Fibroblast of peridontal ligament (primary cell): ENCODE data around the gene CUL1.
A peak's percentile ranks its signal among the peaks of the same experiment; 100 is the strongest.

ENCODE experiments used
- DNase-seq: peaks from one replicate; pipeline ENCODE4 v3.0.0-alpha.2; 2010; ENCODE audit errors: extremely low read depth

The CUL1 gene

GRCh38 chr7:148804343-148805235 lies 105.9 kb downstream of the CUL1 start:
- DNase-seq: no peak

GRCh38 chr7:148806187-148806586 lies 107.5 kb downstream of the CUL1 start:
- no peak for DNase-seq

- DNase-seq: no peak
Measured at GRCh38 chr7:148807436-148807835, 108.7 kb downstream of the CUL1 start.

GRCh38 chr7:148809856-148810255 lies 111.2 kb downstream of the CUL1 start:
- no peak for DNase-seq

- no peak for DNase-seq
Measured at GRCh38 chr7:148811892-148812291, 113.2 kb downstream of the CUL1 start.

- DNase-seq: no peak
Measured at GRCh38 chr7:148813890-148814289, 115.2 kb downstream of the CUL1 start.

- no peak for DNase-seq
Measured at GRCh38 chr7:148814922-148815559, 116.3 kb downstream of the CUL1 start.

- no peak for DNase-seq
Measured at GRCh38 chr7:148815612-148816011, 116.9 kb downstream of the CUL1 start.

GRCh38 chr7:148819697-148820360 lies 121.1 kb downstream of the CUL1 start:
- peak; percentile 34 for DNase-seq

- no peak for DNase-seq
Measured at GRCh38 chr7:148821422-148821821, 122.7 kb downstream of the CUL1 start.

- DNase-seq: no peak
Measured at GRCh38 chr7:148824864-148825263, 126.2 kb downstream of the CUL1 start.

- DNase-seq: no peak
Measured at GRCh38 chr7:148825338-148825737, 126.6 kb downstream of the CUL1 start.

GRCh38 chr7:148828965-148829364 lies 130.3 kb downstream of the CUL1 start:
- DNase-seq: no peak

GRCh38 chr7:148830897-148831692 lies 132.4 kb downstream of the CUL1 start:
- no peak for DNase-seq

GRCh38 chr7:148831782-148832181 lies 133.1 kb downstream of the CUL1 start:
- no peak for DNase-seq

- no peak for DNase-seq
Measured at GRCh38 chr7:148834605-148835004, 135.9 kb downstream of the CUL1 start.

GRCh38 chr7:148835854-148836253 lies 137.2 kb downstream of the CUL1 start:
- no peak for DNase-seq

GRCh38 chr7:148838905-148839304 lies 140.2 kb downstream of the CUL1 start:
- DNase-seq: no peak

- no peak for DNase-seq
Measured at GRCh38 chr7:148847815-148848734, 149.4 kb downstream of the CUL1 start.

- DNase-seq: peak; percentile 35
Measured at GRCh38 chr7:148849393-148850098, 150.8 kb downstream of the CUL1 start.
